Keratinocyte (primary cell): ENCODE results near the gene NSG2. TPM values are rescaled to one million over a fixed set of nuclear protein-coding genes. Genes with fewer than 3 reads are reported as not detected.

Source experiments
- DNase-seq: peaks from one replicate; pipeline ENCODE4 v3.0.0-alpha.2; 2011; ENCODE audit warnings: low read depth, missing footprints, low spot score
- FAIRE-seq: peaks from 2 replicates; lab custom pipeline; 2011; peaks lifted over from hg19 to GRCh38; lab: Jason Lieb, UNC
- H2AFZ ChIP-seq: 2 replicates; pipeline ENCODE4 v1.6.0; 2012; ENCODE audit warnings: low read length, control low read depth, inconsistent platforms; ENCODE audit not compliant: control insufficient read depth
- H3K27ac ChIP-seq: 2 replicates; pipeline ENCODE4 v1.5.1; 2011; ENCODE audit warnings: low read length; ENCODE audit not compliant: control insufficient read depth, insufficient read depth
- H3K27me3 ChIP-seq: 3 replicates; pipeline ENCODE4 v1.6.0; 2011; ENCODE audit warnings: low read length; ENCODE audit not compliant: control insufficient read depth, insufficient read depth; ENCODE audit errors: extremely low read depth
- H3K36me3 ChIP-seq, 2 experiments: 2 replicates in 1 of 2; 3 replicates in 1 of 2; pipeline ENCODE4 v1.5.1; 2011; ENCODE audit warnings: low read length in 2 of 2, mild to moderate bottlenecking in 1 of 2; ENCODE audit not compliant: control insufficient read depth in 2 of 2, insufficient read depth in 2 of 2; ENCODE audit errors: extremely low read depth in 1 of 2
- H3K4me1 ChIP-seq: 3 replicates; pipeline ENCODE4 v1.5.1; 2011; ENCODE audit warnings: low read length; ENCODE audit not compliant: control insufficient read depth, insufficient read depth; ENCODE audit errors: extremely low read depth
- H3K4me2 ChIP-seq: 3 replicates; pipeline ENCODE4 v1.6.0; 2011; ENCODE audit warnings: low read depth, low read length; ENCODE audit not compliant: control insufficient read depth, insufficient read depth; ENCODE audit errors: extremely low read depth
- H3K4me3 ChIP-seq, 3 experiments: fragments of 200-600 bp in 1 of 3; sonication (generic) in 1 of 3; 2 replicates in 2 of 3; 3 replicates in 1 of 3; pipeline ENCODE4 v1.5.1; 2011 to 2016; ENCODE audit warnings: low read length in 3 of 3, mild to moderate bottlenecking in 3 of 3, control low read depth in 2 of 3, inconsistent platforms in 1 of 3, low read depth in 1 of 3, mixed read lengths in 1 of 3, mixed run types in 1 of 3, moderate library complexity in 1 of 3; ENCODE audit not compliant: control insufficient read depth in 2 of 3, insufficient read depth in 2 of 3; ENCODE audit errors: extremely low read depth in 1 of 3
- H3K79me2 ChIP-seq: 2 replicates; pipeline ENCODE4 v1.6.0; 2012; ENCODE audit warnings: low read length; ENCODE audit not compliant: control insufficient read depth, insufficient read depth
- H3K9ac ChIP-seq: 3 replicates; pipeline ENCODE4 v1.6.0; 2011; ENCODE audit warnings: low read length; ENCODE audit not compliant: control insufficient read depth, insufficient read depth; ENCODE audit errors: extremely low read depth
- H3K9me1 ChIP-seq: 3 replicates; pipeline ENCODE4 v1.6.0; 2011; ENCODE audit warnings: low read length; ENCODE audit not compliant: control insufficient read depth, insufficient read depth; ENCODE audit errors: extremely low read depth
- H3K9me3 ChIP-seq: 2 replicates; pipeline ENCODE4 v1.5.1; 2012; ENCODE audit warnings: low read depth, low read length; ENCODE audit not compliant: control insufficient read depth
- H4K20me1 ChIP-seq: 3 replicates; pipeline ENCODE4 v1.6.0; 2011; ENCODE audit warnings: low read length; ENCODE audit not compliant: control insufficient read depth, insufficient read depth; ENCODE audit errors: extremely low read depth
- CTCF ChIP-seq, 3 experiments: IDR thresholded peaks in 1 of 3; conservative IDR thresholded peaks in 1 of 3; optimal IDR thresholded peaks in 1 of 3; 2 replicates in 2 of 3; 3 replicates in 1 of 3; pipeline versions ENCODE3 to v1.5.1; 2011; ENCODE audit warnings: low read length in 3 of 3, mild to moderate bottlenecking in 3 of 3, moderate library complexity in 2 of 3, control low read depth in 1 of 3, inconsistent platforms in 1 of 3; ENCODE audit not compliant: insufficient read depth in 2 of 3; ENCODE audit errors: extremely low read depth in 1 of 3
- EZH2 ChIP-seq: IDR thresholded peaks from one replicate; pipeline ENCODE4 v1.6.1; 2012; ENCODE audit warnings: inconsistent platforms, mild to moderate bottlenecking, low read length, moderate library complexity
- dilution Hi-C: fragments of 300-500 bp; cut with MboI; formaldehyde crosslinking; loops from one replicate; pipeline ENCODE4 v1.7.0; 2020; ENCODE audit warnings: low sequenced_read_pairs; ENCODE audit not compliant: extremely low pct_ligation_motif_present
- polyA plus RNA-seq, 5 experiments: library from polyadenylated mRNA; depleted of rRNA in 3 of 5; stranded (reverse) in 3 of 5; stranded (forward) in 1 of 5; unstranded in 1 of 5; fragments of >200 nt; gene quantifications; 1 replicate in 1 of 5; 2 replicates in 3 of 5; 3 replicates in 1 of 5; pipeline versions ENCODE4 v1.2.1 to v1.2.3, GENCODE V29; 2011 to 2012; ENCODE audit warnings: missing spikeins in 2 of 5, low read depth in 1 of 5, low replicate concordance in 1 of 5

NSG2 gene
- polyA plus RNA-seq, 1 donor (not counting 4 experiments of a cell fraction or from before 2014, with no cell fraction given), result not detected

GRCh38 chr5:174022384-174023095 is 23.0 kb upstream of the NSG2 start:
- no peaks in the 10 kb centered on the region for H4K20me1 ChIP-seq
- H3K9me3 ChIP-seq, result no peaks in the 10 kb centered on the region
- no peaks in the 10 kb centered on the region for H3K79me2 ChIP-seq
- no peak overlapping the region for H2AFZ ChIP-seq
- no peak overlapping the region for H3K27ac ChIP-seq
- dilution Hi-C loops, result no loop called here
- no peaks in the 10 kb centered on the region for H3K4me1 ChIP-seq
- H3K9me1 ChIP-seq, result no peaks in the 10 kb centered on the region
- no peak for DNase-seq
- TF ChIP-seq EZH2, result no peak
- TF ChIP-seq CTCF (optimal IDR thresholded peaks at IDR 0.05 in 1 of 3, IDR thresholded peaks at IDR 0.05 in 1 of 3, conservative IDR thresholded peaks at IDR 0.05 in 1 of 3; ENCODE audit: extremely low read depth in 1 of 3, insufficient read depth in 2 of 3, low read length in 3 of 3), result no peak
- no peak overlapping the region for H3K9ac ChIP-seq
- H3K4me2 ChIP-seq, result no peak overlapping the region
- H3K27me3 ChIP-seq, result no peaks in the 10 kb centered on the region
- H3K36me3 ChIP-seq, result no peaks in the 10 kb centered on the region
- FAIRE-seq, result no peak
- no peak overlapping the region for H3K4me3 ChIP-seq

- H3K27ac ChIP-seq, result no peak overlapping the region
- dilution Hi-C loops, result no loop called here
- H3K9ac ChIP-seq, result no peak overlapping the region
- H3K4me1 ChIP-seq, result no peaks in the 10 kb centered on the region
- H3K9me1 ChIP-seq, result no peaks in the 10 kb centered on the region
- FAIRE-seq, result no peak
- no peaks in the 10 kb centered on the region for H4K20me1 ChIP-seq
- H3K27me3 ChIP-seq, result no peaks in the 10 kb centered on the region
- H3K4me3 ChIP-seq, result no peak overlapping the region
- no peaks in the 10 kb centered on the region for H3K9me3 ChIP-seq
- no peak for TF ChIP-seq EZH2
- no peak for TF ChIP-seq CTCF (optimal IDR thresholded peaks at IDR 0.05 in 1 of 3, IDR thresholded peaks at IDR 0.05 in 1 of 3, conservative IDR thresholded peaks at IDR 0.05 in 1 of 3; ENCODE audit: extremely low read depth in 1 of 3, insufficient read depth in 2 of 3, low read length in 3 of 3)
- no peak overlapping the region for H2AFZ ChIP-seq
- no peaks in the 10 kb centered on the region for H3K36me3 ChIP-seq
- H3K4me2 ChIP-seq, result no peak overlapping the region
- DNase-seq, result no peak
- no peaks in the 10 kb centered on the region for H3K79me2 ChIP-seq
Observed at GRCh38 chr5:174030286-174030685, 15.2 kb upstream of the NSG2 start.
